Measurements from ENCODE around the gene EEF1AKMT2.
A peak's percentile ranks its signal among the peaks of the same experiment; 100 is the strongest.

The EEF1AKMT2 gene

GRCh38 chr10:124740369-124741280 is 51.1 kb downstream of the EEF1AKMT2 start:
- Histone ChIP-seq H3K9me3 (ENCODE audit: low read length) (no peaks in the 10 kb centered on the region), H3K36me3 (ENCODE audit: insufficient read depth, low read length) (no peaks in the 10 kb centered on the region), H3K4me1 (ENCODE audit: insufficient read depth, low read length) (peaks cover 68% of the 10 kb centered on the region), H3K4me3 (ENCODE audit: low read length) (peak overlapping the region; percentile 2), H2AFZ (ENCODE audit: low read depth, low read length) (no peak overlapping the region), H3K27me3 (ENCODE audit: insufficient read depth, low read length) (no peaks in the 10 kb centered on the region)

- Histone ChIP-seq H3K4me1 (ENCODE audit: insufficient read depth, low read length) (peaks cover 62% of the 10 kb centered on the region), H3K27me3 (ENCODE audit: insufficient read depth, low read length) (no peaks in the 10 kb centered on the region), H2AFZ (ENCODE audit: low read depth, low read length) (no peak overlapping the region), H3K4me3 (ENCODE audit: low read length) (no peak overlapping the region), H3K9me3 (ENCODE audit: low read length) (no peaks in the 10 kb centered on the region), H3K36me3 (ENCODE audit: insufficient read depth, low read length) (no peaks in the 10 kb centered on the region)
Observed at GRCh38 chr10:124739986-124740368, 51.7 kb downstream of the EEF1AKMT2 start.

GRCh38 chr10:124739119-124739921 is 52.4 kb downstream of the EEF1AKMT2 start:
- no peaks in the 10 kb centered on the region for H3K27me3 ChIP-seq (ENCODE audit: insufficient read depth, low read length)
- H3K36me3 ChIP-seq (ENCODE audit: insufficient read depth, low read length): no peaks in the 10 kb centered on the region
- H3K4me3 ChIP-seq (ENCODE audit: low read length): no peak overlapping the region
- peaks cover 58% of the 10 kb centered on the region for H3K4me1 ChIP-seq (ENCODE audit: insufficient read depth, low read length)
- H2AFZ ChIP-seq (ENCODE audit: low read depth, low read length): no peak overlapping the region
- H3K9me3 ChIP-seq (ENCODE audit: low read length): no peaks in the 10 kb centered on the region

- Histone ChIP-seq H3K9me3 (ENCODE audit: low read length) (no peaks in the 10 kb centered on the region), H3K4me1 (ENCODE audit: insufficient read depth, low read length) (peaks cover 58% of the 10 kb centered on the region), H3K4me3 (ENCODE audit: low read length) (no peak overlapping the region), H3K36me3 (ENCODE audit: insufficient read depth, low read length) (no peaks in the 10 kb centered on the region), H2AFZ (ENCODE audit: low read depth, low read length) (no peak overlapping the region), H3K27me3 (ENCODE audit: insufficient read depth, low read length) (no peaks in the 10 kb centered on the region)
Observed at GRCh38 chr10:124738441-124738840, 53.2 kb downstream of the EEF1AKMT2 start.

GRCh38 chr10:124737708-124738107 is 54.0 kb downstream of the EEF1AKMT2 start:
- peaks cover 58% of the 10 kb centered on the region for H3K4me1 ChIP-seq (ENCODE audit: insufficient read depth, low read length)
- no peaks in the 10 kb centered on the region for H3K9me3 ChIP-seq (ENCODE audit: low read length)
- no peaks in the 10 kb centered on the region for H3K27me3 ChIP-seq (ENCODE audit: insufficient read depth, low read length)
- H2AFZ ChIP-seq (ENCODE audit: low read depth, low read length): no peak overlapping the region
- no peak overlapping the region for H3K4me3 ChIP-seq (ENCODE audit: low read length)
- H3K36me3 ChIP-seq (ENCODE audit: insufficient read depth, low read length): no peaks in the 10 kb centered on the region

- no peaks in the 10 kb centered on the region for H3K27me3 ChIP-seq (ENCODE audit: insufficient read depth, low read length)
- H2AFZ ChIP-seq (ENCODE audit: low read depth, low read length): no peak overlapping the region
- H3K36me3 ChIP-seq (ENCODE audit: insufficient read depth, low read length): no peaks in the 10 kb centered on the region
- H3K4me1 ChIP-seq (ENCODE audit: insufficient read depth, low read length): peaks cover 54% of the 10 kb centered on the region
- H3K9me3 ChIP-seq (ENCODE audit: low read length): no peaks in the 10 kb centered on the region
- H3K4me3 ChIP-seq (ENCODE audit: low read length): no peak overlapping the region
Observed at GRCh38 chr10:124737221-124737620, 54.5 kb downstream of the EEF1AKMT2 start.

GRCh38 chr10:124736491-124737136 is 55.1 kb downstream of the EEF1AKMT2 start:
- no peaks in the 10 kb centered on the region for H3K9me3 ChIP-seq (ENCODE audit: low read length)

GRCh38 chr10:124735491-124736286 is 56.0 kb downstream of the EEF1AKMT2 start:
- H2AFZ ChIP-seq (ENCODE audit: low read depth, low read length): no peak overlapping the region
- H3K9me3 ChIP-seq (ENCODE audit: low read length): no peaks in the 10 kb centered on the region
- no peaks in the 10 kb centered on the region for H3K27me3 ChIP-seq (ENCODE audit: insufficient read depth, low read length)
- H3K36me3 ChIP-seq (ENCODE audit: insufficient read depth, low read length): no peaks in the 10 kb centered on the region
- H3K4me1 ChIP-seq (ENCODE audit: insufficient read depth, low read length): peaks cover 39% of the 10 kb centered on the region
- no peak overlapping the region for H3K4me3 ChIP-seq (ENCODE audit: low read length)

More at GRCh38 chr10:124736491-124737136, 55.1 kb downstream of the EEF1AKMT2 start:
- Histone ChIP-seq H3K36me3 (ENCODE audit: insufficient read depth, low read length) (no peaks in the 10 kb centered on the region), H3K4me1 (ENCODE audit: insufficient read depth, low read length) (peaks cover 48% of the 10 kb centered on the region), H3K4me3 (ENCODE audit: low read length) (no peak overlapping the region), H2AFZ (ENCODE audit: low read depth, low read length) (no peak overlapping the region), H3K27me3 (ENCODE audit: insufficient read depth, low read length) (no peaks in the 10 kb centered on the region)

- Histone ChIP-seq H3K4me1 (ENCODE audit: insufficient read depth, low read length) (peaks cover 28% of the 10 kb centered on the region), H3K36me3 (ENCODE audit: insufficient read depth, low read length) (peaks cover under 1% of the 10 kb centered on the region), H3K4me3 (ENCODE audit: low read length) (no peak overlapping the region), H2AFZ (ENCODE audit: low read depth, low read length) (no peak overlapping the region), H3K27me3 (ENCODE audit: insufficient read depth, low read length) (no peaks in the 10 kb centered on the region), H3K9me3 (ENCODE audit: low read length) (no peaks in the 10 kb centered on the region)
Observed at GRCh38 chr10:124734311-124735166, 57.1 kb downstream of the EEF1AKMT2 start.

GRCh38 chr10:124733571-124734245 is 58.0 kb downstream of the EEF1AKMT2 start:
- H3K27me3 ChIP-seq (ENCODE audit: insufficient read depth, low read length): no peaks in the 10 kb centered on the region
- H3K4me1 ChIP-seq (ENCODE audit: insufficient read depth, low read length): peaks cover 19% of the 10 kb centered on the region
- H2AFZ ChIP-seq (ENCODE audit: low read depth, low read length): no peak overlapping the region
- H3K4me3 ChIP-seq (ENCODE audit: low read length): no peak overlapping the region
- peaks cover 3% of the 10 kb centered on the region for H3K36me3 ChIP-seq (ENCODE audit: insufficient read depth, low read length)
- H3K9me3 ChIP-seq (ENCODE audit: low read length): no peaks in the 10 kb centered on the region

- Histone ChIP-seq H3K4me3 (ENCODE audit: low read length) (no peak overlapping the region), H3K4me1 (ENCODE audit: insufficient read depth, low read length) (peaks cover 13% of the 10 kb centered on the region)
Observed at GRCh38 chr10:124732931-124733570, 58.6 kb downstream of the EEF1AKMT2 start.

More at GRCh38 chr10:124732931-124733570, 58.6 kb downstream of the EEF1AKMT2 start:
- Histone ChIP-seq H3K27me3 (ENCODE audit: insufficient read depth, low read length) (no peaks in the 10 kb centered on the region), H3K9me3 (ENCODE audit: low read length) (no peaks in the 10 kb centered on the region), H3K36me3 (ENCODE audit: insufficient read depth, low read length) (peaks cover 3% of the 10 kb centered on the region), H2AFZ (ENCODE audit: low read depth, low read length) (no peak overlapping the region)
